Keratinocyte (primary cell): ENCODE results near the gene NOD2. TPM values are rescaled to one million over a fixed set of nuclear protein-coding genes. Genes with fewer than 3 reads are reported as not detected.

ENCODE experiments used
- DNase-seq: peaks from one replicate; pipeline ENCODE4 v3.0.0-alpha.2; 2011; ENCODE audit warnings: low read depth, missing footprints, low spot score
- FAIRE-seq: peaks from 2 replicates; lab custom pipeline; 2011; peaks lifted over from hg19 to GRCh38; lab: Jason Lieb, UNC
- H2AFZ ChIP-seq: 2 replicates; pipeline ENCODE4 v1.6.0; 2012; ENCODE audit warnings: low read length, control low read depth, inconsistent platforms; ENCODE audit not compliant: control insufficient read depth
- H3K27ac ChIP-seq: 2 replicates; pipeline ENCODE4 v1.5.1; 2011; ENCODE audit warnings: low read length; ENCODE audit not compliant: control insufficient read depth, insufficient read depth
- H3K27me3 ChIP-seq: 3 replicates; pipeline ENCODE4 v1.6.0; 2011; ENCODE audit warnings: low read length; ENCODE audit not compliant: control insufficient read depth, insufficient read depth; ENCODE audit errors: extremely low read depth
- H3K36me3 ChIP-seq, 2 experiments: 2 replicates in 1 of 2; 3 replicates in 1 of 2; pipeline ENCODE4 v1.5.1; 2011; ENCODE audit warnings: low read length in 2 of 2, mild to moderate bottlenecking in 1 of 2; ENCODE audit not compliant: control insufficient read depth in 2 of 2, insufficient read depth in 2 of 2; ENCODE audit errors: extremely low read depth in 1 of 2
- H3K4me1 ChIP-seq: 3 replicates; pipeline ENCODE4 v1.5.1; 2011; ENCODE audit warnings: low read length; ENCODE audit not compliant: control insufficient read depth, insufficient read depth; ENCODE audit errors: extremely low read depth
- H3K4me2 ChIP-seq: 3 replicates; pipeline ENCODE4 v1.6.0; 2011; ENCODE audit warnings: low read depth, low read length; ENCODE audit not compliant: control insufficient read depth, insufficient read depth; ENCODE audit errors: extremely low read depth
- H3K4me3 ChIP-seq, 3 experiments: fragments of 200-600 bp in 1 of 3; sonication (generic) in 1 of 3; 2 replicates in 2 of 3; 3 replicates in 1 of 3; pipeline ENCODE4 v1.5.1; 2011 to 2016; ENCODE audit warnings: low read length in 3 of 3, mild to moderate bottlenecking in 3 of 3, control low read depth in 2 of 3, inconsistent platforms in 1 of 3, low read depth in 1 of 3, mixed read lengths in 1 of 3, mixed run types in 1 of 3, moderate library complexity in 1 of 3; ENCODE audit not compliant: control insufficient read depth in 2 of 3, insufficient read depth in 2 of 3; ENCODE audit errors: extremely low read depth in 1 of 3
- H3K79me2 ChIP-seq: 2 replicates; pipeline ENCODE4 v1.6.0; 2012; ENCODE audit warnings: low read length; ENCODE audit not compliant: control insufficient read depth, insufficient read depth
- H3K9ac ChIP-seq: 3 replicates; pipeline ENCODE4 v1.6.0; 2011; ENCODE audit warnings: low read length; ENCODE audit not compliant: control insufficient read depth, insufficient read depth; ENCODE audit errors: extremely low read depth
- H3K9me1 ChIP-seq: 3 replicates; pipeline ENCODE4 v1.6.0; 2011; ENCODE audit warnings: low read length; ENCODE audit not compliant: control insufficient read depth, insufficient read depth; ENCODE audit errors: extremely low read depth
- H3K9me3 ChIP-seq: 2 replicates; pipeline ENCODE4 v1.5.1; 2012; ENCODE audit warnings: low read depth, low read length; ENCODE audit not compliant: control insufficient read depth
- H4K20me1 ChIP-seq: 3 replicates; pipeline ENCODE4 v1.6.0; 2011; ENCODE audit warnings: low read length; ENCODE audit not compliant: control insufficient read depth, insufficient read depth; ENCODE audit errors: extremely low read depth
- CTCF ChIP-seq, 3 experiments: IDR thresholded peaks in 1 of 3; conservative IDR thresholded peaks in 1 of 3; optimal IDR thresholded peaks in 1 of 3; 2 replicates in 2 of 3; 3 replicates in 1 of 3; pipeline versions ENCODE3 to v1.5.1; 2011; ENCODE audit warnings: low read length in 3 of 3, mild to moderate bottlenecking in 3 of 3, moderate library complexity in 2 of 3, control low read depth in 1 of 3, inconsistent platforms in 1 of 3; ENCODE audit not compliant: insufficient read depth in 2 of 3; ENCODE audit errors: extremely low read depth in 1 of 3
- EZH2 ChIP-seq: IDR thresholded peaks from one replicate; pipeline ENCODE4 v1.6.1; 2012; ENCODE audit warnings: inconsistent platforms, mild to moderate bottlenecking, low read length, moderate library complexity
- dilution Hi-C: fragments of 300-500 bp; cut with MboI; formaldehyde crosslinking; loops from one replicate; pipeline ENCODE4 v1.7.0; 2020; ENCODE audit warnings: low sequenced_read_pairs; ENCODE audit not compliant: extremely low pct_ligation_motif_present
- polyA plus RNA-seq, 5 experiments: library from polyadenylated mRNA; depleted of rRNA in 3 of 5; stranded (reverse) in 3 of 5; stranded (forward) in 1 of 5; unstranded in 1 of 5; fragments of >200 nt; gene quantifications; 1 replicate in 1 of 5; 2 replicates in 3 of 5; 3 replicates in 1 of 5; pipeline versions ENCODE4 v1.2.1 to v1.2.3, GENCODE V29; 2011 to 2012; ENCODE audit warnings: missing spikeins in 2 of 5, low read depth in 1 of 5, low replicate concordance in 1 of 5

The NOD2 gene
- polyA plus RNA-seq, 1 donor (not counting 4 experiments of a cell fraction or from before 2014, with no cell fraction given), result 0.80 TPM

- dilution Hi-C loops, result no loop called here
- H4K20me1 ChIP-seq, result no peaks in the 10 kb centered on the region
- no peak overlapping the region for H2AFZ ChIP-seq
- H3K4me3 ChIP-seq, result no peak overlapping the region
- no peak for FAIRE-seq
- no peaks in the 10 kb centered on the region for H3K27me3 ChIP-seq
- no peaks in the 10 kb centered on the region for H3K4me1 ChIP-seq
- H3K4me2 ChIP-seq, result no peak overlapping the region
- no peak overlapping the region for H3K27ac ChIP-seq
- TF ChIP-seq EZH2 (no peak), CTCF (optimal IDR thresholded peaks at IDR 0.05 in 1 of 3, IDR thresholded peaks at IDR 0.05 in 1 of 3, conservative IDR thresholded peaks at IDR 0.05 in 1 of 3; ENCODE audit: extremely low read depth in 1 of 3, insufficient read depth in 2 of 3, low read length in 3 of 3) (no peak)
- H3K9ac ChIP-seq, result no peak overlapping the region
- H3K9me1 ChIP-seq, result no peaks in the 10 kb centered on the region
- H3K36me3 ChIP-seq, result no peaks in the 10 kb centered on the region
- no peaks in the 10 kb centered on the region for H3K9me3 ChIP-seq
- no peaks in the 10 kb centered on the region for H3K79me2 ChIP-seq
- no peak for DNase-seq
These were observed 47.1 kb upstream of the NOD2 start for GRCh38 chr16:50646345-50646744.

- no peak overlapping the region for H3K27ac ChIP-seq
- no peaks in the 10 kb centered on the region for H3K9me1 ChIP-seq
- H3K4me1 ChIP-seq, result no peaks in the 10 kb centered on the region
- no peak overlapping the region for H3K4me3 ChIP-seq
- no peaks in the 10 kb centered on the region for H4K20me1 ChIP-seq
- no peak overlapping the region for H3K9ac ChIP-seq
- DNase-seq, result no peak
- dilution Hi-C loops, result no loop called here
- TF ChIP-seq EZH2, result no peak
- TF ChIP-seq CTCF (optimal IDR thresholded peaks at IDR 0.05 in 1 of 3, IDR thresholded peaks at IDR 0.05 in 1 of 3, conservative IDR thresholded peaks at IDR 0.05 in 1 of 3; ENCODE audit: extremely low read depth in 1 of 3, insufficient read depth in 2 of 3, low read length in 3 of 3), result no peak
- H2AFZ ChIP-seq, result no peak overlapping the region
- no peak overlapping the region for H3K4me2 ChIP-seq
- no peaks in the 10 kb centered on the region for H3K27me3 ChIP-seq
- no peaks in the 10 kb centered on the region for H3K36me3 ChIP-seq
- H3K9me3 ChIP-seq, result no peaks in the 10 kb centered on the region
- H3K79me2 ChIP-seq, result no peaks in the 10 kb centered on the region
- no peak for FAIRE-seq
These were observed 41.5 kb upstream of the NOD2 start for GRCh38 chr16:50651835-50652438.
